Stimulated activated CD4-positive, alpha-beta T cell treated with anti-CD3 and anti-CD28 coated beads, Interleukin-1b, Interleukin-23, amount 100 ng/mL, for 1 hour (primary cell): Measurements from ENCODE around the gene VAPA.

ENCODE experiments used
- DNase-seq, 2 donors: peaks; one replicate each; pipeline ENCODE4 v3.0.0-alpha.2; 2020; ENCODE audit warnings: low read depth in 2 of 2

VAPA gene

GRCh38 chr18:9914334-9914583 lies 443 bp downstream of the VAPA start:
- no peak for DNase-seq

- peak; percentile 44 to 58 for DNase-seq
Measured at GRCh38 chr18:9914584-9915290, 921 bp downstream of the VAPA start.

GRCh38 chr18:9915291-9916076 lies 1.7 kb downstream of the VAPA start:
- no peak for DNase-seq

GRCh38 chr18:9916077-9916639 lies 2.3 kb downstream of the VAPA start:
- DNase-seq = no peak

GRCh38 chr18:9916808-9917207 lies 3.0 kb downstream of the VAPA start:
- no peak for DNase-seq

GRCh38 chr18:9918016-9918680 lies 4.3 kb downstream of the VAPA start:
- no peak for DNase-seq

GRCh38 chr18:9919564-9920232 lies 5.9 kb downstream of the VAPA start:
- DNase-seq = no peak

- DNase-seq = no peak
Measured at GRCh38 chr18:9922592-9923311, 8.9 kb downstream of the VAPA start.

- no peak for DNase-seq
Measured at GRCh38 chr18:9924371-9924943, 10.6 kb downstream of the VAPA start.

GRCh38 chr18:9925369-9925768 lies 11.6 kb downstream of the VAPA start:
- no peak for DNase-seq

GRCh38 chr18:9925795-9926194 lies 12.0 kb downstream of the VAPA start:
- no peak for DNase-seq

- DNase-seq = no peak
Measured at GRCh38 chr18:9926223-9926894, 12.5 kb downstream of the VAPA start.

- DNase-seq = no peak
Measured at GRCh38 chr18:9926977-9927376, 13.2 kb downstream of the VAPA start.

GRCh38 chr18:9927392-9928063 lies 13.7 kb downstream of the VAPA start:
- no peak for DNase-seq

- no peak for DNase-seq
Measured at GRCh38 chr18:9928646-9929259, 14.9 kb downstream of the VAPA start.

GRCh38 chr18:9930299-9930884 lies 16.6 kb downstream of the VAPA start:
- no peak for DNase-seq

- no peak for DNase-seq
Measured at GRCh38 chr18:9931146-9931545, 17.3 kb downstream of the VAPA start.

- DNase-seq = no peak
Measured at GRCh38 chr18:9931678-9932077, 17.9 kb downstream of the VAPA start.

- DNase-seq = no peak
Measured at GRCh38 chr18:9933865-9934264, 20.0 kb downstream of the VAPA start.
